ENCODE measurements around the gene FBXO46.
"Not testable (repeated sequence)": the region's sequence is repeated elsewhere in the genome, so short reads cannot be mapped to it uniquely, and the experiment has no call there.

The FBXO46 gene

DNA sequence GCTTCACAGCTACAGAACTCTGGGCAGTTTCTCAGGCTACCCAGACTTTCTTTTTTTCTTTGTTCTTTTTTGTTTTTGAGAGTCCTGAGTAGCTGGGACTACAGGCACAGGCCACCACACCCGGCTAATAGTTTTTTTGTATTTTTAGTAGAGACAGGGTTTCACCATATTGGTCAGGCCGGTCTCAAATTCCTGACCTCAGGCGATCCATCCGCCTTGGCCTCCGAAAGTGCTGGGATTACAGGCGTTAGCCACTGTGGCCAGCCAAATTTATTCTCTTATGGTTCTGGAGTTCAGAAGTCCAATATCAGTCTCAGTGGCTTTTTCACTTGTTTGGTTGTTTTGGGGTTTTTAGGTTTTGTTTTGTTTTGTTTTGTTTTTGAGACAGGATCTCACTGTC, 14.9 kb upstream of the FBXO46 start:
- DNase-seq (ENCODE audit: low read depth): no peak
- TF ChIP-seq, protein P1, sequence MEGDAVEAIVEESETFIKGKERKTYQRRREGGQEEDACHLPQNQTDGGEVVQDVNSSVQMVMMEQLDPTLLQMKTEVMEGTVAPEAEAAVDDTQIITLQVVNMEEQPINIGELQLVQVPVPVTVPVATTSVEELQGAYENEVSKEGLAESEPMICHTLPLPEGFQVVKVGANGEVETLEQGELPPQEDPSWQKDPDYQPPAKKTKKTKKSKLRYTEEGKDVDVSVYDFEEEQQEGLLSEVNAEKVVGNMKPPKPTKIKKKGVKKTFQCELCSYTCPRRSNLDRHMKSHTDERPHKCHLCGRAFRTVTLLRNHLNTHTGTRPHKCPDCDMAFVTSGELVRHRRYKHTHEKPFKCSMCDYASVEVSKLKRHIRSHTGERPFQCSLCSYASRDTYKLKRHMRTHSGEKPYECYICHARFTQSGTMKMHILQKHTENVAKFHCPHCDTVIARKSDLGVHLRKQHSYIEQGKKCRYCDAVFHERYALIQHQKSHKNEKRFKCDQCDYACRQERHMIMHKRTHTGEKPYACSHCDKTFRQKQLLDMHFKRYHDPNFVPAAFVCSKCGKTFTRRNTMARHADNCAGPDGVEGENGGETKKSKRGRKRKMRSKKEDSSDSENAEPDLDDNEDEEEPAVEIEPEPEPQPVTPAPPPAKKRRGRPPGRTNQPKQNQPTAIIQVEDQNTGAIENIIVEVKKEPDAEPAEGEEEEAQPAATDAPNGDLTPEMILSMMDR (conservative IDR thresholded peaks at IDR 0.05; ENCODE audit: low read depth, low read length): no peak
- no peak overlapping the region for H3K4me3 ChIP-seq (ENCODE audit: low read depth, low read length)

DNA sequence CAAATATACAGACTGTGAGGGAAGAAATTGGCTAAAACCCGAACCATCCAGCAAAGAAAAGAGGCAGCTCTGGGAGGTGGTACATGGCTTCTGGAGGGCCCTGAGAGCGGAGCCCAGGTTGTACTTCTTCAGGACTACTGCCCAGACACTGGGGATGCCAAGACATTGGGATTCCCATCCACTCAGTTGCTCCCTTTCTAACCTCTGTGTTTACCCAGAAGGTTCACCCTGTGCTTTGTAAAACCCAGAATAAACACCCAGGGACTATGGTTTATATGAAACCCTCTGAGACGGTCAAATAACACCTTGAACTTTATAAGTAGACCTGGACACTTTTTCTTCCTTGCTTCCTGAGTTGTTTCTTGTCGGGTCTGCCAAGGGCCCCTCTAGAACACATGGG, 12.3 kb upstream of the FBXO46 start:
- no peak for DNase-seq (ENCODE audit: low read depth)
- no peak overlapping the region for H3K4me3 ChIP-seq (ENCODE audit: low read depth, low read length)
- TF ChIP-seq, protein P1 (conservative IDR thresholded peaks at IDR 0.05; ENCODE audit: low read depth, low read length): no peak

DNA sequence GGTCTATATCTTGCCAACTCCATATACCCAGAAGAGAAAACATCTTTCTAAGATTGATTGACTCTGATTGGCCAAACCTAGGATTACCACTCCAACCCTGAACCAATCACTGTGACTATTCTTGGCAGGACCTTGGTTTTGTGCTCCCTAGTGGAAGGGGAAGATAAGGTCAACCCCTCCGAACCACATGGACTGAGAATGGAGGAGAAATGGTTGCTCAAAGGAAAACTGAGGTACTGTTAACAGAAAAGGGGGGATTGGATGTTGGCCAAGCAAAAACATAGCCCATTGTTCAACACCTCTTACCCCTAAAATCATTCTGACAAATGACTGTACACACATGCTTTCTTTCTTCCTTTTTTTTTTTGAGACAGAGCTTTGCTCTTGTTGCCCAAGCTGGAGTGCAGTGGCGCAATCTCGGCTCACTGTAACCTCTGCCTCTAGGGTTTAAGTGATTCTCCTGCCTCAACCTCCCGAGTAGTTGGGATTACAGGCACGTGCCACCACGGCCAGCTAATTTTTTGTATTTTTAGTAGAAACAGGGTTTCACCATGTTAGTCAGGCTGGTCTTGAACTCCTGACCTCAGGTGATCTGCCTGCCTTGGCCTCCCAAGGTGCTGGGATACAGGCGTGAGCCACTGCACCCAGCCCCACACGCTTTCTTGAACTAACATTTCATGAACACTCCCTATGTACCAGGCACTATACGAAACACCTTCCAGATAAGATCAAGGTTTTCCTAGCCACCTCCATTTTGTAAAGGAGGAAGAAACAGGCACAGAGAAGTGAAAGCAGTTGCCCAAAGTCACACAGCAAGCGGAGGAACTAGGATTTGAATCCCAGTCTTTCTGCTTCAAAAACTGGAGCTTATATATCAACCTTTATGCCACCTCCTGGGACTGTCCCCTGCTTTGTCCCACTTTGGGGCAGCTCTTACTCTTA, 9.1 kb upstream of the FBXO46 start:
- TF ChIP-seq, protein P1 (conservative IDR thresholded peaks at IDR 0.05; ENCODE audit: low read depth, low read length): no peak
- H3K4me3 ChIP-seq (ENCODE audit: low read depth, low read length): no peak overlapping the region
- no peak for DNase-seq (ENCODE audit: low read depth)

DNA sequence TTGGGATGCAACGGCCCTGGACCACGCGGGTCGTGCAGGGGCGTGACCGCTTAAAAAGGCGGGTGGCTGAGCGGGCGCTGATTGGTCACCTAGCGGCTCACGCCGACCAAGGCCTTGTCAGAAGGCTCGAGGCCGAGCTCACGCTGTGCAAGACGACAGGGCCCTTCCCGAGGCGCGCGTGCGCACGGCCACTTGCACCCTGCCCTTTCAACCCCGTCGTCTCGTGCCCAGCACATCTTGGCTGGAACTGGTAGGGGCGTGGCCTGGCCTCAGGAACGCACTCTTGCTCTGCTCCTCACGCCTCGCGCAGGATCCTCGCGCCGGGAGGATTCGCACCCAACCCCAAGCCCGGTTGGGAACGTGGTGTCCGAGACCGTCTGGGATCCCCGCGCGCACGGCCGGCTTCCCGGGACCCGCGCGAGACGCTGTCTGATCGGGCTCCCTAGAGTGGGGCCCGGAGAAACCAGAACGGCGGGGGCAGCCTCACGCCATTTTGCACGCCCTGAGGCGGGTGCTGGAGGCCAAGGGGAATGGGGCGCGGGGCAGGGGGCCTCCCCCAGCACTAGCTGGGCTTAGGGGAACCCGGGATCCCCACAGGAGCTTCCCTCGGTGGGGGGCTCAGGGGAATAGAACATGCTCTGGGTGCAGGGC, 2.6 kb upstream of the FBXO46 start, which contains the start of gene MEIOSIN:
Gene MEIOSIN, plus strand, starts transcription at position 280 of the 651 bp plus-strand sequence. CDS start 1,938 bp downstream, outside the sequence.
- no peak for DNase-seq (ENCODE audit: low read depth)
- H3K4me3 ChIP-seq (ENCODE audit: low read depth, low read length): no peak within 1 kb of the TSS
- TF ChIP-seq, protein P1 (conservative IDR thresholded peaks at IDR 0.05; ENCODE audit: low read depth, low read length): no peak

DNA sequence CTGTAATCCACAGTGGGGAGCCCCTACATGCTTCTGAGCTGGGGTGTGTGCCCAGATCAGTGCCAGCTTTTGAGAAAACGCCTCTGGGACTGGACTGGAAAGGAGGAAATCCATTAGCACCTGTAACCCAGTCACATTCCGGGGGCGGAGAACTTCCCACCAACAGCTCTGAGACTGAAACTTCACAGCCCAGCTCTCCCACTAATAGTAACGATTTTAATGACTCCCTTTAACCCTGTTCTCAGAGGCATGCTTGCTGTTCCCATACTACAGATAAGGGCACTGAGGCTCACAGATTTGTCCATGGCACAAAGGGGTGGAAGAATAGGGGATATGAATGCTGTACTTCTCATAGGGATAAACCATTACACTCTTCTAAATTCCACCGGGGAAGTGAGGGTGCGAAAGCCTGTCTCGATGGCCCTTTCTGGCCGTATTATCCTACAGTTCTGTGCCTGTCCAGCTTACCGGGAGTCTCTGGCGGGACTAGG, 851 bp downstream of the FBXO46 start:
- TF ChIP-seq, protein P1 (conservative IDR thresholded peaks at IDR 0.05; ENCODE audit: low read depth, low read length): no peak
- H3K4me3 ChIP-seq (ENCODE audit: low read depth, low read length): peak overlapping the region; percentile 92
- DNase-seq (ENCODE audit: low read depth): peak; percentile 16

DNA sequence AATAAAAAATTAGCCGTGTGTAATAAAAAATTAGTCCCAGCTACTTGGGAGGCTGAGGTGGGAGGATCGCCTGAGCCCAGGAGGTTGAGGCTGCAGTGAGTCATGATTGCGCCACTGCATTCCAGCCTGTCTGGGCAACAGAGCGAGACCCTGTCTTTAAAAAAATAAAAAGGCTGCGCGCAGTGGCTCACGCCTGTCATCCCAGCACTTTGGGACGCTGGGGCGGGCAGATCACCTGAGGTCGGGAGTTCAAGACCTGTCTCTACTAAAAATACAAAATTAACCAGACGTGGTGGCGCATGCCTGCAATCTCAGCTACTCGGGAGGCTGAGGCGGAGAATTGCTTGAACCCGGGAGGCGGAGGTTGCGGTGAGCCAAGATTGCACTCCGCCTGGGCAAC, 2.0 kb downstream of the FBXO46 start:
- H3K4me3 ChIP-seq (ENCODE audit: low read depth, low read length); DNase-seq (ENCODE audit: low read depth): not testable (repeated sequence)

DNA sequence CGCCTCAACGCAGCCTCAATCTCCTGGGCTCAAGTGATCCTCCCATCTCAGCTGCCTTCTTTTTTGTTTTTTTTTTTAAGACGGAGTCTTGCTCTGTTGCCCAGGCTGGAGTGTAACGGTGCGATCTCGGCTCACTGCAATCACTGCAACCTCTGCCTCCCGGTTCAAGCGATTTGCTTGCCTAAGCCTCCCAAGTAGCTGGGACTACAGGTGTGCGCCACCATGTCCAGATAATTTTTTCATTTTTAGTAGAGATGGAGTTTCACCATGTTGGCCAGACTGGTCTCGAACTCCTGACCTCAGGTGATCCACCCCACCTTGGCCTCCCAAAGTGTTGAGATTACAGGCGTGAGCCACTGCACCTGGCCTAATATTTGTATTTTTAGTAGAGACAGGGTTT, 10.6 kb downstream of the FBXO46 start:
- DNase-seq (ENCODE audit: low read depth); H3K4me3 ChIP-seq (ENCODE audit: low read depth, low read length): not testable (repeated sequence)
